ENCODE measurements around the gene CYBB.

DNA sequence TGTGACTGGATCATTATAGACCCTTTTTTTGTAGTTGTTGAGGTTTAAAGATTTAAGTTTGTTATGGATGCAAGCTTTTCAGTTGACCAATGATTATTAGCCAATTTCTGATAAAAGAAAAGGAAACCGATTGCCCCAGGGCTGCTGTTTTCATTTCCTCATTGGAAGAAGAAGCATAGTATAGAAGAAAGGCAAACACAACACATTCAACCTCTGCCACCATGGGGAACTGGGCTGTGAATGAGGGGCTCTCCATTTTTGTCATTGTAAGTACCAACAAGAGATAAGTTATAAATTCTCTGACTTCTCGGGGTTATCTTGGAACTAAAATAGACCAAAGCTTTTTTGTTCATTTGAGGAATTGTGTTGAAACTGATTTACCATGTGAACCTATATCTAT, at the start of gene CYBB:
- TF ChIP-seq, protein P1, sequence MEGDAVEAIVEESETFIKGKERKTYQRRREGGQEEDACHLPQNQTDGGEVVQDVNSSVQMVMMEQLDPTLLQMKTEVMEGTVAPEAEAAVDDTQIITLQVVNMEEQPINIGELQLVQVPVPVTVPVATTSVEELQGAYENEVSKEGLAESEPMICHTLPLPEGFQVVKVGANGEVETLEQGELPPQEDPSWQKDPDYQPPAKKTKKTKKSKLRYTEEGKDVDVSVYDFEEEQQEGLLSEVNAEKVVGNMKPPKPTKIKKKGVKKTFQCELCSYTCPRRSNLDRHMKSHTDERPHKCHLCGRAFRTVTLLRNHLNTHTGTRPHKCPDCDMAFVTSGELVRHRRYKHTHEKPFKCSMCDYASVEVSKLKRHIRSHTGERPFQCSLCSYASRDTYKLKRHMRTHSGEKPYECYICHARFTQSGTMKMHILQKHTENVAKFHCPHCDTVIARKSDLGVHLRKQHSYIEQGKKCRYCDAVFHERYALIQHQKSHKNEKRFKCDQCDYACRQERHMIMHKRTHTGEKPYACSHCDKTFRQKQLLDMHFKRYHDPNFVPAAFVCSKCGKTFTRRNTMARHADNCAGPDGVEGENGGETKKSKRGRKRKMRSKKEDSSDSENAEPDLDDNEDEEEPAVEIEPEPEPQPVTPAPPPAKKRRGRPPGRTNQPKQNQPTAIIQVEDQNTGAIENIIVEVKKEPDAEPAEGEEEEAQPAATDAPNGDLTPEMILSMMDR (IDR thresholded peaks at IDR 0.05): no peak
- TF ChIP-seq POLR2AphosphoS5 (IDR thresholded peaks at IDR 0.05): no peak
- TF ChIP-seq POLR2A (IDR thresholded peaks at IDR 0.05): no peak
